Thyroid gland (tissue), 4 donors: ENCODE data around the gene CEP131. TPM values are rescaled to one million over a fixed set of nuclear protein-coding genes. Genes with fewer than 3 reads are reported as not detected.

Experiments used
- DNase-seq, 2 donors: peaks; one replicate each; pipeline ENCODE4 v3.0.0-alpha.2; 2019
- H3K27ac ChIP-seq, 3 donors: fragments of 200-600 bp; sonication (generic); 1 replicate in 2 of 3; 2 replicates in 1 of 3; pipeline ENCODE4 v1.5.1; 2016 to 2019; ENCODE audit warnings: mild to moderate bottlenecking in 1 of 3, moderate library complexity in 1 of 3
- H3K27me3 ChIP-seq: fragments of 200-600 bp; sonication (generic); one replicate; pipeline ENCODE4 v1.5.1; 2019
- H3K36me3 ChIP-seq, 2 donors: fragments of 200-600 bp; sonication (generic); one replicate each; pipeline ENCODE4 v1.5.1; 2016 to 2019
- H3K4me1 ChIP-seq, 2 donors: fragments of 200-600 bp; sonication (generic); one replicate each; pipeline ENCODE4 v1.5.1; 2017 to 2019
- H3K4me3 ChIP-seq, 3 donors: fragments of 200-600 bp; sonication (generic); replicated peaks in 1 of 3; 1 replicate in 2 of 3; 2 replicates in 1 of 3; pipeline ENCODE4 v1.5.1; 2016; ENCODE audit warnings: mild to moderate bottlenecking in 1 of 3
- H3K9me3 ChIP-seq: fragments of 200-600 bp; sonication (generic); one replicate; pipeline ENCODE4 v1.5.1; 2017
- POLR2A ChIP-seq, 2 donors: fragments of 450-650 bp; IDR thresholded peaks; one replicate each; pipeline ENCODE4 v1.6.1; 2017; ENCODE audit warnings: antibody characterized with exemption in 2 of 2, mild to moderate bottlenecking in 2 of 2, moderate library complexity in 1 of 2
- WGBS, 2 donors: methylation state at CpG; one replicate each; pipeline ENCODE4 v1.1.5; 2017; 5-methylcytosine and 5-hydroxymethylcytosine counted together
- intact Hi-C: fragments of 100-400 bp; cut with DNase I; formaldehyde crosslinking; loops from one replicate; pipeline ENCODE4 v1.15.1; 2023
- total RNA-seq, 4 donors: library from RNA; depleted of rRNA; stranded (reverse); fragments of >200 nt; gene quantifications; one replicate each; pipeline ENCODE4 v1.2.3, GENCODE V29; 2016
- TF ChIP-seq, protein P1 (sequence below), 6 experiments: fragments of 200-600 bp in 3 of 6; fragments of 450-650 bp in 3 of 6; sonication (generic) in 3 of 6; IDR thresholded peaks; one replicate each; pipeline ENCODE4 v1.5.1; 2016 to 2019; ENCODE audit warnings: antibody characterized with exemption in 6 of 6, mild to moderate bottlenecking in 2 of 6, inconsistent platforms in 1 of 6, moderate library complexity in 1 of 6

Gene CEP131
- total RNA-seq, 4 donors from 2014 or later, result 6.9 to 12.0 (median 8.6) TPM

- Histone ChIP-seq H3K4me3 (no peak overlapping the region), H3K9me3 (no peaks in the 10 kb centered on the region), H3K36me3 (peaks cover 21 to 27% of the 10 kb centered on the region in 2 donors), H3K27me3 (no peaks in the 10 kb centered on the region), H3K27ac (no peak overlapping the region), H3K4me1 (peaks cover 31 to 33% of the 10 kb centered on the region in 2 donors)
- no peak for DNase-seq
- 90 to 91% methylated on average over 10 to 15 of the region's 15 CpGs for WGBS, 2 donors
- no peak for TF ChIP-seq POLR2A (IDR thresholded peaks at IDR 0.05)
- TF ChIP-seq, protein P1, sequence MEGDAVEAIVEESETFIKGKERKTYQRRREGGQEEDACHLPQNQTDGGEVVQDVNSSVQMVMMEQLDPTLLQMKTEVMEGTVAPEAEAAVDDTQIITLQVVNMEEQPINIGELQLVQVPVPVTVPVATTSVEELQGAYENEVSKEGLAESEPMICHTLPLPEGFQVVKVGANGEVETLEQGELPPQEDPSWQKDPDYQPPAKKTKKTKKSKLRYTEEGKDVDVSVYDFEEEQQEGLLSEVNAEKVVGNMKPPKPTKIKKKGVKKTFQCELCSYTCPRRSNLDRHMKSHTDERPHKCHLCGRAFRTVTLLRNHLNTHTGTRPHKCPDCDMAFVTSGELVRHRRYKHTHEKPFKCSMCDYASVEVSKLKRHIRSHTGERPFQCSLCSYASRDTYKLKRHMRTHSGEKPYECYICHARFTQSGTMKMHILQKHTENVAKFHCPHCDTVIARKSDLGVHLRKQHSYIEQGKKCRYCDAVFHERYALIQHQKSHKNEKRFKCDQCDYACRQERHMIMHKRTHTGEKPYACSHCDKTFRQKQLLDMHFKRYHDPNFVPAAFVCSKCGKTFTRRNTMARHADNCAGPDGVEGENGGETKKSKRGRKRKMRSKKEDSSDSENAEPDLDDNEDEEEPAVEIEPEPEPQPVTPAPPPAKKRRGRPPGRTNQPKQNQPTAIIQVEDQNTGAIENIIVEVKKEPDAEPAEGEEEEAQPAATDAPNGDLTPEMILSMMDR (IDR thresholded peaks at IDR 0.05), result no peak
- intact Hi-C loops, result loop anchor here (2.0 to 5.0 kb wide), 2 partner anchors 230 to 350 kb away; no protein-coding TSS in a partner anchor
These were observed 29.7 kb upstream of the CEP131 start for GRCh38 chr17:81252326-81252986.

DNA sequence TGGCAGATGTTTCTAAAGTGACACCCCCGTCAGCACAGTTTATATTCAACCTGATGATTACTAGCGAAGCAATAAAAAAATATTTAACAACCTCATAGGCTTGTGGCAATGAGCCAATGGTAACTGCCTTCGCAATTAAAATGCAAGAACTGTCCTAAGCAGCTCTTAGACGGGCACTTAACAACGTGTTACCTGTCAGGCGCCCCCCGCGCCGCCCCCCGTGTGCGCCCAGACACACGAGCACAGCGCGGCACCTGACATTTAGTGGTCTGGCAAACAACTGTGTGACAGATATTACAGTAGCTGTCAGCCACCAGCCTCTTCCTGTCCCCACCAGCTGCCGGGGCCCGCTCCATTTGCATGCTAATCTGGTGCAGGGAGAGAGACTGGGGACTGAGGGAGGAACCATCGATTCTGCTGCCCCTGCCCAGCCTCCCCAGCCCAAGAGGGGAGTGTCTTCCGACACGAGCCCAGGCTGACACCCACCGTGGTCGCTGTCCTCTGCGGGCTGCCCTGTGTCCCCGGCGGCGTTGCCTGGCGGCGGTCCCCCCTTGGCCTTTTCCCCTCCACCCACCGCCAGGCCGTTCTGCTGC, 29.0 kb upstream of the CEP131 start:
- TF ChIP-seq, protein P1 (IDR thresholded peaks at IDR 0.05), result no peak
- no peak for TF ChIP-seq POLR2A (IDR thresholded peaks at IDR 0.05)
- peaks cover 21 to 27% of the 10 kb centered on the region in 2 donors for H3K36me3 ChIP-seq
- intact Hi-C loops, result loop anchor here (2.0 to 5.0 kb wide), 2 partner anchors 231 to 350 kb away; no protein-coding TSS in a partner anchor
- 90 to 94% methylated on average over 26 to 27 of the region's 29 CpGs for WGBS, 2 donors
- no peak overlapping the region for H3K4me3 ChIP-seq
- peaks cover 26 to 29% of the 10 kb centered on the region in 2 donors for H3K4me1 ChIP-seq
- no peaks in the 10 kb centered on the region for H3K9me3 ChIP-seq
- H3K27ac ChIP-seq, result no peak overlapping the region
- no peaks in the 10 kb centered on the region for H3K27me3 ChIP-seq
- DNase-seq, result no peak

DNA sequence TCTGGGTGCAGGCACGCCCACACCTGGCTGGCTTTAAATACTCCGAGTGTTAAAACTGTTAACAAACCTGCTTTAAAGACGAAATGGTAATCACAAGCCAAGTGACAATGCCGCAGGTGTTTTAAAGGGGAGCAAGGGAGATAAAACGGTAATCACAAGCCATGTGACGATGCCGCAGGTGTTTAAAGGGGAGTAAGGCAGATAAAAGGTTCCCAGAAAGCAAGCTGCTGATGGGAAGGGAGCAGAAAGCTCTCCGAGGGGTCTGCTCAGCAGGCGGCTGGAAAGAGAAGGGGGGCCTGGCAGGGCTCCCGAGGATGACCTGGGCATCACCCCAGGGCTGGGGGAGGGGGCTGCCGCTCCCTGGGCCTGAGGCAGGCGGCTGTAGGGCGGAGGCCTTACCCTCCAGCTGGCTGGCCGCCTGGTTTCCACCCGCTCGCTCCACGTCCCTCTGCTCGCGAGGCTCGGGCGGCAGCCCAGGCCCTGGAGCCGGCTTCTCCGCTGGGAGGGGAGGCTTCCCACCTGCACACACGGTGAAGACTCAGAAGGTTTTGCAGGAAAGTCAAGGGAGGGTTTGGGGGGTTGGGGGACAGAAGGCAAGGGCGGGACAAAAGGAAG, 28.4 kb upstream of the CEP131 start:
- peaks cover 20 to 23% of the 10 kb centered on the region in 2 donors for H3K4me1 ChIP-seq
- no peak for TF ChIP-seq POLR2A (IDR thresholded peaks at IDR 0.05)
- TF ChIP-seq, protein P1 (IDR thresholded peaks at IDR 0.05), result no peak
- 86 to 90% methylated on average over 17 to 25 of the region's 25 CpGs for WGBS, 2 donors
- H3K36me3 ChIP-seq, result peaks cover 21 to 27% of the 10 kb centered on the region in 2 donors
- H3K9me3 ChIP-seq, result no peaks in the 10 kb centered on the region
- H3K27me3 ChIP-seq, result no peaks in the 10 kb centered on the region
- intact Hi-C loops, result loop anchor here (5.0 kb wide), 1 partner anchor 351 kb away; no protein-coding TSS in a partner anchor
- DNase-seq, result no peak
- no peak overlapping the region for H3K4me3 ChIP-seq
- no peak overlapping the region for H3K27ac ChIP-seq

DNA sequence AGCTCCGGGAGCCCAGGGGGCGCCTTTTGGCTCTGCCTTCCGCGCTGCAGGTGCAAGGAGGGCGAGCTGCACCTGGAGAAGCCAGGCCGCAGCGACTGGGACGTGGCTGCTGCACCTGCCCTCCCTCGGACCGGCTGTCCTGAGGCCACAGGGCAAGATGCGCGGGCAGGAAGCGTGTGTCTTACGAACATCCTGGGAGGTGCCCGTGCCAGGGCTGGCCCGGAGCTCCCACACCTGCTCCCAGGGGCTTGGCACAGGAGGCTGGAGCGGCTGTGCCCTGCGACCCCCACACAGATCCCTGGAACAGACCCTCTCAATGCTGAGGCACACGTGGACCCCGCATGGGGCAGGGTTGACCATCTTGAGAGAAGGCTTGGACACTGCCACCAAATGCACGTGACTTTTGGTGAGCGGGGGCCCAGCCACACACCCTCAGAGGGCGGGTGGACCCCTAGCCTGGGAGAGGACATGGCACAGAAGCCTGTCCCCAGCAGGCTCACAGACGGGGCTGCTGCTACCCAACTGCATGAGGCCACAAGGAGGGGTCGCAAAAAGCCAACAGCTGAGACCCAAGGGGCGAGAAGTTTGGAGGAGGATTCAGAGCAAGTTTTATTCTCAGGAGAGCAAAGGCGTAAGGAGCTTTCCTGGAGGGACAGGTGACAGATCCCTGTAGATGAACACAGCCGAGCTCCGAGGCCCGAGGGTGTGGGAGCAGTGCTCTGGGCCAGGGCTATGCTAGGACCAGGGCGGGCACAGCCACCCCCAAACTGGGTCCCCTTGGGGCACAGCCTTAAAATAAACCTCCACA, 27.7 kb upstream of the CEP131 start:
- no peaks in the 10 kb centered on the region for H3K27me3 ChIP-seq
- peaks cover 16 to 18% of the 10 kb centered on the region in 2 donors for H3K4me1 ChIP-seq
- TF ChIP-seq, protein P1 (IDR thresholded peaks at IDR 0.05), result no peak
- no peak for TF ChIP-seq POLR2A (IDR thresholded peaks at IDR 0.05)
- H3K27ac ChIP-seq, result no peak overlapping the region
- no peak overlapping the region for H3K4me3 ChIP-seq
- intact Hi-C loops, result loop anchor here (5.0 kb wide), 1 partner anchor 352 kb away; no protein-coding TSS in a partner anchor
- DNase-seq, result no peak
- H3K9me3 ChIP-seq, result no peaks in the 10 kb centered on the region
- WGBS, 2 donors, result 93 to 100% methylated on average over 6 to 19 of the region's 31 CpGs
- peaks cover 21 to 27% of the 10 kb centered on the region in 2 donors for H3K36me3 ChIP-seq
